HG02623 (cell line): ENCODE data around the gene IRF1.

Source experiments
- ATAC-seq: cut with Tn5 transposase; IDR thresholded peaks from one replicate; pipeline ENCODE4 v1.9.1; 2021; ENCODE audit warnings: moderate library complexity; ENCODE audit not compliant: unreplicated experiment

Gene IRF1

GRCh38 chr5:132474881-132475496 is 15.6 kb downstream of the IRF1 start:
- ATAC-seq, result no peak

GRCh38 chr5:132474131-132474723 is 16.3 kb downstream of the IRF1 start:
- no peak for ATAC-seq

- no peak for ATAC-seq
Measured at GRCh38 chr5:132473668-132474067, 16.9 kb downstream of the IRF1 start.

GRCh38 chr5:132473019-132473531 is 17.5 kb downstream of the IRF1 start:
- ATAC-seq, result peak; percentile 81

GRCh38 chr5:132472431-132472830 is 18.1 kb downstream of the IRF1 start:
- ATAC-seq, result no peak

- no peak for ATAC-seq
Measured at GRCh38 chr5:132471944-132472343, 18.6 kb downstream of the IRF1 start.

- ATAC-seq, result no peak
Measured at GRCh38 chr5:132471151-132471907, 19.2 kb downstream of the IRF1 start.

GRCh38 chr5:132470596-132470995 is 20.0 kb downstream of the IRF1 start:
- ATAC-seq, result no peak

GRCh38 chr5:132470010-132470392 is 20.6 kb downstream of the IRF1 start:
- no peak for ATAC-seq

GRCh38 chr5:132469380-132470009 is 21.1 kb downstream of the IRF1 start:
- ATAC-seq, result no peak

GRCh38 chr5:132468656-132469379 is 21.8 kb downstream of the IRF1 start:
- ATAC-seq, result no peak

- ATAC-seq, result peak; percentile 28
Measured at GRCh38 chr5:132467287-132467984, 23.1 kb downstream of the IRF1 start.

- peak; percentile 57 for ATAC-seq
Measured at GRCh38 chr5:132466433-132467286, 23.9 kb downstream of the IRF1 start.

- ATAC-seq, result no peak
Measured at GRCh38 chr5:132465059-132465707, 25.4 kb downstream of the IRF1 start.

- no peak for ATAC-seq
Measured at GRCh38 chr5:132464156-132464939, 26.2 kb downstream of the IRF1 start.

- ATAC-seq, result no peak
Measured at GRCh38 chr5:132463811-132464155, 26.8 kb downstream of the IRF1 start.

GRCh38 chr5:132462856-132463745 is 27.5 kb downstream of the IRF1 start:
- ATAC-seq, result no peak
